Upper lobe of left lung (tissue), 6 donors: ENCODE measurements around the gene SLC32A1. TPM values are rescaled to one million over a fixed set of nuclear protein-coding genes. Genes with fewer than 3 reads are reported as not detected.
A peak's percentile ranks its signal among the peaks of the same experiment; 100 is the strongest.

Source experiments
- ATAC-seq, 2 donors: fragments of 200-7000 bp; cut with Tn5 transposase; one replicate each; pipeline ENCODE4 v1.9.1; 2022; ENCODE audit warnings: mild to moderate bottlenecking in 2 of 2, moderate library complexity in 2 of 2; ENCODE audit not compliant: low FRiP score in 2 of 2
- DNase-seq, 2 donors: peaks; one replicate each; pipeline ENCODE4 v3.0.0-alpha.2; 2019 to 2020
- H3K27ac ChIP-seq, 4 donors: fragments of 200-600 bp; sonication (generic); one replicate each; pipeline ENCODE4 v1.5.1; 2016 to 2019
- H3K27me3 ChIP-seq, 4 donors: fragments of 200-600 bp; sonication (generic); one replicate each; pipeline ENCODE4 v1.5.1; 2017 to 2019
- H3K36me3 ChIP-seq, 4 donors: fragments of 200-600 bp; sonication (generic); one replicate each; pipeline ENCODE4 v1.5.1; 2016 to 2019
- H3K4me1 ChIP-seq, 4 donors: fragments of 200-600 bp; sonication (generic); one replicate each; pipeline ENCODE4 v1.5.1; 2018 to 2019
- H3K4me3 ChIP-seq, 4 donors: fragments of 200-600 bp; sonication (generic); one replicate each; pipeline ENCODE4 v1.5.1; 2017 to 2019; ENCODE audit warnings: mild to moderate bottlenecking in 2 of 4, moderate library complexity in 1 of 4
- H3K9me3 ChIP-seq, 4 donors: fragments of 200-600 bp; sonication (generic); one replicate each; pipeline ENCODE4 v1.5.1; 2018 to 2019
- CTCF ChIP-seq, 6 experiments: fragments of 450-650 bp in 4 of 6; fragments of 200-600 bp in 2 of 6; sonication (generic) in 2 of 6; IDR thresholded peaks; one replicate each; pipeline ENCODE4 v1.5.1; 2016 to 2019; ENCODE audit warnings: antibody characterized with exemption in 6 of 6
- EP300 ChIP-seq, 4 donors: sonication (generic); formaldehyde crosslinking; IDR thresholded peaks; one replicate each; pipeline ENCODE4 v1.5.1; 2017; ENCODE audit warnings: antibody characterized with exemption in 4 of 4, control low read depth in 2 of 4
- POLR2A ChIP-seq, 4 donors: fragments of 450-650 bp; IDR thresholded peaks; one replicate each; pipeline ENCODE4 v1.5.1; 2016 to 2017; ENCODE audit warnings: antibody characterized with exemption in 4 of 4, mild to moderate bottlenecking in 2 of 4
- POLR2AphosphoS5 ChIP-seq, 2 donors: sonication (generic); formaldehyde crosslinking; IDR thresholded peaks; one replicate each; pipeline ENCODE4 v1.5.1; 2017; ENCODE audit warnings: antibody characterized with exemption in 2 of 2
- WGBS, 2 donors: methylation state at CpG; one replicate each; pipeline ENCODE4 v1.1.5; 2017 to 2018; 5-methylcytosine and 5-hydroxymethylcytosine counted together
- total RNA-seq, 6 donors: library from RNA; depleted of rRNA in 4 of 6; stranded (reverse); fragments of >200 nt in 4 of 6; gene quantifications; one replicate each; pipeline versions ENCODE4 v1.1.0 to v1.2.1, GENCODE V29; 2016 to 2021
- donor health status: DM: no; HTN: no; CAD: no; lungs with moderate emphysema.
- donor health status: DM: no; HTN: yes; CAD: no; lungs with severe emphysema.

Gene SLC32A1
- total RNA-seq, 6 donors from 2014 or later = not detected

DNA sequence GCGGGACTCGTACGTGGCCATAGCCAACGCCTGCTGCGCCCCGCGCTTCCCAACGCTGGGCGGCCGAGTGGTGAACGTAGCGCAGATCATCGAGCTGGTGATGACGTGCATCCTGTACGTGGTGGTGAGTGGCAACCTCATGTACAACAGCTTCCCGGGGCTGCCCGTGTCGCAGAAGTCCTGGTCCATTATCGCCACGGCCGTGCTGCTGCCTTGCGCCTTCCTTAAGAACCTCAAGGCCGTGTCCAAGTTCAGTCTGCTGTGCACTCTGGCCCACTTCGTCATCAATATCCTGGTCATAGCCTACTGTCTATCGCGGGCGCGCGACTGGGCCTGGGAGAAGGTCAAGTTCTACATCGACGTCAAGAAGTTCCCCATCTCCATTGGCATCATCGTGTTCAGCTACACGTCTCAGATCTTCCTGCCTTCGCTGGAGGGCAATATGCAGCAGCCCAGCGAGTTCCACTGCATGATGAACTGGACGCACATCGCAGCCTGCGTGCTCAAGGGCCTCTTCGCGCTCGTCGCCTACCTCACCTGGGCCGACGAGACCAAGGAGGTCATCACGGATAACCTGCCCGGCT lies 3.4 kb downstream of the SLC32A1 start:
- no peak for TF ChIP-seq POLR2A (IDR thresholded peaks at IDR 0.05)
- ATAC-seq = no peak
- peaks cover 0 to 97% (median 60%) of the 10 kb centered on the region in 4 donors for H3K27me3 ChIP-seq
- peak in 1 of 2 donors; percentile 66 for DNase-seq
- H3K4me3 ChIP-seq = no peak overlapping the region
- no peak overlapping the region for H3K27ac ChIP-seq
- WGBS, 2 donors = 9 to 10% methylated on average over 28 to 46 of the region's 46 CpGs
- H3K36me3 ChIP-seq = no peaks in the 10 kb centered on the region
- H3K4me1 ChIP-seq = peaks cover 29 to 81% (median 47%) of the 10 kb centered on the region in 4 donors
- no peaks in the 10 kb centered on the region for H3K9me3 ChIP-seq

DNA sequence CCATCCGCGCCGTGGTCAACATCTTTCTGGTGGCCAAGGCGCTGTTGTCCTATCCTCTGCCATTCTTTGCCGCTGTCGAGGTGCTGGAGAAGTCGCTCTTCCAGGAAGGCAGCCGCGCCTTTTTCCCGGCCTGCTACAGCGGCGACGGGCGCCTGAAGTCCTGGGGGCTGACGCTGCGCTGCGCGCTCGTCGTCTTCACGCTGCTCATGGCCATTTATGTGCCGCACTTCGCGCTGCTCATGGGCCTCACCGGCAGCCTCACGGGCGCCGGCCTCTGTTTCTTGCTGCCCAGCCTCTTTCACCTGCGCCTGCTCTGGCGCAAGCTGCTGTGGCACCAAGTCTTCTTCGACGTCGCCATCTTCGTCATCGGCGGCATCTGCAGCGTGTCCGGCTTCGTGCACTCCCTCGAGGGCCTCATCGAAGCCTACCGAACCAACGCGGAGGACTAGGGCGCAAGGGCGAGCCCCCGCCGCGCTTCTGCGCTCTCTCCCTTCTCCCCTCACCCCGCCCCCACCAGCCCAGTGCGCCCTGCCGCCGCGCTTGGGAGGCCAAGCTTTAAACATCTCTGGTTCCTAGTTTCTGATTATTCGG lies 4.0 kb downstream of the SLC32A1 start:
- Histone ChIP-seq H3K27me3 (peaks cover 0 to 97% (median 57%) of the 10 kb centered on the region in 4 donors), H3K36me3 (no peaks in the 10 kb centered on the region), H3K4me3 (no peak overlapping the region), H3K27ac (no peak overlapping the region), H3K4me1 (peaks cover 29 to 76% (median 47%) of the 10 kb centered on the region in 4 donors), H3K9me3 (no peaks in the 10 kb centered on the region)
- ATAC-seq (no peak), DNase-seq (peak in 1 of 2 donors; percentile 63)
- TF ChIP-seq POLR2AphosphoS5 (IDR thresholded peaks at IDR 0.05) (no peak), EP300 (IDR thresholded peaks at IDR 0.05) (no peak), CTCF (IDR thresholded peaks at IDR 0.05) (no peak), POLR2A (IDR thresholded peaks at IDR 0.05) (no peak)
- 0 to 7% methylated on average over 2 to 44 of the region's 56 CpGs for WGBS, 2 donors

- WGBS, 2 donors = 4% methylated on average over 30 to 41 of the region's 41 CpGs
- Histone ChIP-seq H3K27ac (no peak overlapping the region), H3K36me3 (no peaks in the 10 kb centered on the region), H3K4me3 (no peak overlapping the region), H3K9me3 (no peaks in the 10 kb centered on the region), H3K27me3 (peaks cover 0 to 89% (median 53%) of the 10 kb centered on the region in 4 donors), H3K4me1 (peaks cover 23 to 68% (median 40%) of the 10 kb centered on the region in 4 donors)
- DNase-seq = peak in 1 of 2 donors; percentile 59
- ATAC-seq = no peak
- TF ChIP-seq POLR2A (IDR thresholded peaks at IDR 0.05) (no peak), POLR2AphosphoS5 (IDR thresholded peaks at IDR 0.05) (no peak), EP300 (IDR thresholded peaks at IDR 0.05) (no peak), CTCF (IDR thresholded peaks at IDR 0.05) (no peak)
These were observed 4.8 kb downstream of the SLC32A1 start for GRCh38 chr20:38728911-38729642.

DNA sequence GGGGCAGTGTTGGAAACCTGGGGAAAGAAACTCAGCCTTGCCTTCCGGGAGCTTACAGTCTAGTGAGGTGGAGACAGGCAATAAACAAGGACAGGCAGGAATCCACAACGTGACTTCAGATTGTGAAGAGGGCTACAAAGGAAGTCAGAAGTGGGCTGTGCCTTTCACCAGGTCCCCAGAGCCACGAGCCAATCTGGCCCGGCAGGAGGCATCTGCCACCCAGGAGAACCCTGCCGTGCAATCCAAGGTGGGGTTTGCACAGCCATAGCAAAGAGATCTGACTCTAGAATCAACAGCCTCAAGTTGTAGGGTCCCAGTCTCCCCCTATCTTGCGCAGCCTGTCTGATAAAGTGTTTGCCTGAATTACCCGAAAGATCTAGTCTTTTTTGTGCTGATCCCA lies 5.5 kb downstream of the SLC32A1 start:
- no peak for DNase-seq
- TF ChIP-seq POLR2A (IDR thresholded peaks at IDR 0.05) = no peak
- no peak for TF ChIP-seq CTCF (IDR thresholded peaks at IDR 0.05)
- no peak for TF ChIP-seq EP300 (IDR thresholded peaks at IDR 0.05)
- no peak for TF ChIP-seq POLR2AphosphoS5 (IDR thresholded peaks at IDR 0.05)
- H3K27me3 ChIP-seq = peaks cover 0 to 82% (median 49%) of the 10 kb centered on the region in 4 donors

More for the DNA sequence above, 5.5 kb downstream of the SLC32A1 start:
- Histone ChIP-seq H3K36me3 (no peaks in the 10 kb centered on the region), H3K27ac (no peak overlapping the region), H3K4me1 (peaks cover 21 to 61% (median 35%) of the 10 kb centered on the region in 4 donors), H3K4me3 (no peak overlapping the region), H3K9me3 (no peaks in the 10 kb centered on the region)
- 8 to 18% methylated on average over 4 to 7 of the region's 7 CpGs for WGBS, 2 donors
- ATAC-seq = no peak
